Testis (tissue), 2 donors: Measurements from ENCODE around the gene NEK7.

ENCODE experiments used
- CTCF ChIP-seq, 3 experiments: fragments of 450-650 bp in 2 of 3; fragments of 200-600 bp in 1 of 3; sonication (generic) in 1 of 3; IDR thresholded peaks; one replicate each; pipeline ENCODE4 v1.5.1; 2016 to 2019; ENCODE audit warnings: antibody characterized with exemption in 3 of 3, mild to moderate bottlenecking in 2 of 3, moderate library complexity in 1 of 3
- POLR2A ChIP-seq: fragments of 450-650 bp; IDR thresholded peaks from one replicate; pipeline ENCODE4 v1.6.1; 2017; ENCODE audit warnings: antibody characterized with exemption, mild to moderate bottlenecking, moderate library complexity

- TF ChIP-seq CTCF (IDR thresholded peaks at IDR 0.05) (no peak), POLR2A (no peak)
Measured at GRCh38 chr1:198316546-198317100, 159.8 kb downstream of the NEK7 start.
